NCI-H2107 treated with DMSO at 0.1 percent for 48 hours (cell line): ENCODE results near the gene LPAR1.

Experiments used
- DNase-seq: peaks from one replicate; lab custom pipeline; 2025; ENCODE audit not compliant: unreplicated experiment; lab: John Stamatoyannopoulos, UW

Gene LPAR1

DNA sequence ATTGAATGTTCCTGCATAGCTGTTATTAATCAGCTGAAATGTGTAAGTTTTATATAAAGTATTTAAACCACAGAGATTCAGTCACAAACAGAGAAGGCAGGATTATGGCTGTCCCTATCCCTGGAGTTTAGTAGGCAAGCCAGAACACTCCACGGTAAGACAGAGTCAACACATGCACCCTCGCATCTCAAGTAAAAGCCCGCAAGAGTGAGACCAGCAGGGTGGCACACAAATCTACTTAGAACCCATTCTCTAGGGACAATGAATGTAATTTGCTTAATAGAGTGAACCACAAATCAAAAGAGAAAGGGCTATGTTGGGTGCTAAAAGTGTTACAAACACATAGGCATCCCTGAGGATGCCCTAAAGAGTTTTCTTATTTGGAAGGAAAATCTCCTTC, 35.1 kb downstream of the LPAR1 start:
- no peak for DNase-seq

DNA sequence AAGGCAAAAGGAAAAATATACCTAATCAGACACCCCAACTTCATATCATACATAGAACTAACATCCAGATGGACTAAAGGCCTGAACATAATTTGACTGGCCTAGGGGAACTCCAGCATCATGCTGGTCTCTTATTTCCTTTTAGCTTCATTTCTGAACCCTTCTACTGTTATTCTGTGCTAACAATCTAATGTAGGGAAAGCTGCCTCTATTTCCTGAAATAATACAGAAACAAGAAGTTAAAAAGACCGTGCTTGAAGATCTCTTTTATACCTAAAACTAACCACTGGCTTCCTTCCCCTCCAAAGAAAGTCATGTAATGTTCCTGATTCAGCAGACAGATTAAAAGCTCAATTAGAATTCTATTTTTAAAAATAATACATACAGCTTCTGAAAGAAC, 36.7 kb downstream of the LPAR1 start:
- no peak for DNase-seq

DNA sequence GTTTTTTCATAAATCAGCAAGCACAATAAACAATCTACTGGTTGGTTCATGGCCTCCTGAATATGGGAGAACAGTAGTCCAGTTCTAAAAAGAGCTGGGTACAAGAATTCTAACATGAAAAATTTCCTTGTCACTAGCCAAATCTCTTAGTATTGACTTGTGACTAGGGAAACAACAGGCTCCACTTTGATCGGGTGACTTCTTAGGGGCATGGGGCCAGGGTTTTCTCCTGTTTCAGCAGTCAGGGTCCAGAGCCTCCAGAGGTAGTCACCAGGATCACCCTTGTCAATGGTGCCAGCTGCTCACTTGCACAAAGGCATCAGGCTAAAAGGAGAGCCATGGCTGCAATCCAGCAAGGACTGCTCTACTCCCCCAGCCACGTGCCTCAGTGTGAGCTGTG, 38.1 kb downstream of the LPAR1 start:
- DNase-seq: no peak

DNA sequence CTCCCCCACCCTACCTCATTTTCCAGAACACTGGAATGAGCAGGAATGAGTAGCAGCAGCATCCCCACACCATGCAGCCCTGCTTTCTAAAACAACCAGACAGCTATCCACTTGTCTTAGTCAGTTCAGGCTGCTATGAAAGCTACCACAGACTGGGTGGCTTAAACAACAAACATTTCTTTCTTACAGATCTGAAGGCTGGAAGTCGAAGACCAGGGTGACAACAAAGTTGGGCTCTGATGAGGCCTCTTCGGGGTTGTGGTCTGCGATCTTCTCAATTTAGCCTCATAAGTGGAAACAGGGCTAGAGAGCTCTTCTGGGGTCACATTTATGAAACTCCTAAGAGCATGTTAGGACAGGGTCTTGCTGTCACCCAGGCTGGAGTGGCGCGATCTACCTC, 38.9 kb downstream of the LPAR1 start:
- no peak for DNase-seq

DNA sequence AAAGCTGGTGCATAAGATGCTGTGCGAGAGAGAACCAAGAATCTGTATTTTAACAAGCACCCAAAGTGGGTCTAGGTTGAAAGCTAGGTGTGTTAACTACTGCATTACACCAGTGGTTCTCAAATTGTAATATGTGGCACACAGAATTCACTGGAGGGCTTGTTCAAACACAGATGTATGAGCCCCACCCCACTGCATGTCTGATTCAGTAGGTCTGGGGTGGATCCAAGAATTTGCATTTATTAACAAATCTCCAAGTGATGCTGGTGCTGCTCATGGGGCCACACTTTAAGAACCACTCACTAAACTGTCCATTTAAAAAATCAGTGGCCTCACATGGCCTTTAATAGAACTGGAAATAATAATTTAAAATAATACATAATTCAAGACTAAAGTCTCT, 40.4 kb downstream of the LPAR1 start:
- DNase-seq: no peak

DNA sequence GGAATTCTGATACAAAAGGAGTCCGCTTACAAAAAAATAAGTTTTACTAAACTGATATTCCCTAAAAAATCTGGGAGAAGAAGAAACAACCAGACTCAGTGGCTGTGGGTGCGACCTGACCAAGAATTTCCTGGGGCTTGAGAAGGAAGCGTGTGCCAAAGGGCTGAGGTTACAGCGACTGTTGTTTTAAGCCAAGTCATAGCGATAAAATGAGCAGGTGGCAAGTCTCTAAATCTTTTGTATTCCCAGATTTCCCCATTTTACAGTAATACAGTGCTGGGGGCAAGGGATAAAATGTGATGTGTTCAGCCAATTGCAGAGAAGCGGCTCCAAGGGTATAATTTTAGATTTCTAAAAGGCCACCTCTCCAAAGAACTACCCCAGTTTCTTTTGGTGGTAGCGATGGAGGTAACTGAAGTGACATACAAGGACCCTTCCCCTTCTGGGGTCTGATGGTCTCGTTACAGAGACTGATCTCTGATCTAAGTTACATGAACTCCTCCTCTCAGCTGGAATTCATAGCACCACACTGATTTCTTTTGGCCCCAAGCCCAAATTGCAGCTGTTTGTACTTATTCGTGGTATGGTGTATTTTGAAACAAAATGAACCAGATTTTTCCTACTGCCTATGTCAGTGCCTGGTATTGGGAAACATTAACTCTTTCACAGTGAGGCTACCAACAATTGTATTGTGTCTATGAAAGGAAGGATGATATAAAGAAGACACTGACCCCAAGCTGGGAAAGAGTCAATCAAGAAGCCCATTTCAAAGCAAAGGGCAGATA, 41.6 kb downstream of the LPAR1 start:
- no peak for DNase-seq

DNA sequence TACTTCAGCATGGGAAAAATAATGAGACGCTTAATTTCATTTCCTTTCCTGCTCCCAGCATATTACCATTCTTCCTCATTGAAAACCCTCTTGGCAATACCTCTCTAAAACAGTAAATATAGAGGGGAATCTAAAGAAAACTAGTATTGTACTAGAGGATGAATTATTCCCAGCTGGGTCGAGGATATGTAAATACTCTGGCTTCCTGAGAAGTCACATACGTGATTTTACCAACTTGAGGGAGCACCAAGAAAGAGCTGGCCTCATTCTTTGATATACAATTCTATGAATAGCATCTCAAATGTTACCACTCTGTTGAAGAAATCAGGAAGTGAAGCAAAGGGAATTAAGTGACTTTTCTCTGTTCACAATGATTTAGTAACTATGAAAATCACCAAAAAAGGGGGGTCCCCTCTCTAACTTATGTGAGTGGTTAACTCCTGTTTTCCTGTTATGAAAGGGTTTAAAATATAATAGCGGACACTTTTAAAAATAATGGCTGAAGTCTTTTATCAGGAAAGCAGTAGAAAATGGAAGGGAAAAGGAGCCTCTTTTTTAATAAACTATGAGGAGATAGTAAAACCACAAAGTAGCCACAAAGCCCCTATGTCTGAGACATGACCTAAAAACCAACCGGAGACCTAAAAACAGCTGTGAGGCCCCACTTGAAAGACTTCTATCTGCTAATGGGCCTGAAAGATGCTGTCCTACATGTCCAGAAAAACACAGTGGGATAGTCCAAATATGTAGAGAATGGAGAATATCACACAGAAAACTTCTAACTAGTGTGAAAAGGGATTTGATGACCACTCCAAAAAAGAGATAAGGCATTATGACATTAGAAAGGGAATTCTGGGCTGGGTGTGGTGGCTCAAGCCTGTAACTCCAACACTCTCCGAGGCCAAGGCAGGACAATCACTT, 42.6 kb downstream of the LPAR1 start:
- no peak for DNase-seq

DNA sequence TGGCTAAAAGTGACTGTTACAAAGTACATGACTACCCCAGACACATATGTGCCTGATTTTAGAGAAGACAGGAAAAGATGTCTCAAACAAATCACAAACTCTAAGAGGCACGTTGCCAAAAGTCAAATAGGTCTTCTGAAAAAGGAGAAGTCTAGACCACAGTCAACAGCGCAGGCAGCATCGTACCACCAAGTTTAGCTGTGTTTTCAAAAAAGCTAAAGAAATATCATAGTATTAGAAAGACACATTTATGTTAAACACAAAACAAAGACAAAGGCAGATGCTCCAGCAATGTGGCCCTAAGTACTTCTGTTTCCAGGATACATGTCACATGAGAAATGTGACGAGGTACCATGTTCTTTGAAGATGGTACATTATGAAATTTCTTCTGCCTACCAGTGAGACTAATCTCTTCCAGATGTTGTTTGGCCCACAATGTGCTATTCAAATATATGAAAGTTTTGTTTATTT, 43.5 kb downstream of the LPAR1 start:
- DNase-seq: no peak

DNA sequence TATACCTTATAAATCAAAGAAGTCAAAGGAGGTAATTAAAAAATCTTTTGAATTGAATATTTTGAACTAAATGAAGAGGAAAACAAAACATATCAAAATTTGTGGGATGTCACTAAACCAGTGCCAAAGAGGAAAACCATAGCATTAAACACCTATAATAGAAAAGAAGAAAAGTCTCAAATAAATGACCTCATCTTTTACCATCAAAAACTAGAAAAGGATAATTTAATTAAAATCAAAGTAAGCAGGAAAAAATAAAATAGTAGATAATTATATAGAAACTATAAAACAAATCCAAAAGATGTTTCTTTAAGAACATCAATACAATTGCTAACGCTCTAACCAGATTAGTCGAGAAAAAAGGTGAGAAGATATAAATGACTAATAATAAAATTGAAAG, 47.8 kb downstream of the LPAR1 start:
- DNase-seq: no peak

DNA sequence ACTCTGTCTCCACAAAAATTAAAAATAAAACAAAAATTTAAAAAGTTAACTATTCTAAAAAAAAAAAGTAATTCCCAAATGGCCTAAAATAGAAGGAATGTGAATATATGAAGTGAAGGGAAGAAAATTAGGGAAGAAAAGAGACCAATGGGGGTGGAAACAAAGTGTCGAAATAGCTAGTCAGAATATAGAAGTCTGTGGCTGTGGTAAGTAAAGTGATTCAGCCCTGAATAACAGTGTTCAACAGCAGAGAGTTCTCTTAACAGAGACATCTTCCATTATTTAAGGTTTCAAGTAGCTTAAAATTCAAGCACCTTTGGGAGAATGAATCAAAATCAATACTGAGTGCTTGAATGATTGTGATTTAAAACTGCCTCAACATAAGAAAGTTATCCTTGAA, 51.7 kb downstream of the LPAR1 start:
- no peak for DNase-seq

DNA sequence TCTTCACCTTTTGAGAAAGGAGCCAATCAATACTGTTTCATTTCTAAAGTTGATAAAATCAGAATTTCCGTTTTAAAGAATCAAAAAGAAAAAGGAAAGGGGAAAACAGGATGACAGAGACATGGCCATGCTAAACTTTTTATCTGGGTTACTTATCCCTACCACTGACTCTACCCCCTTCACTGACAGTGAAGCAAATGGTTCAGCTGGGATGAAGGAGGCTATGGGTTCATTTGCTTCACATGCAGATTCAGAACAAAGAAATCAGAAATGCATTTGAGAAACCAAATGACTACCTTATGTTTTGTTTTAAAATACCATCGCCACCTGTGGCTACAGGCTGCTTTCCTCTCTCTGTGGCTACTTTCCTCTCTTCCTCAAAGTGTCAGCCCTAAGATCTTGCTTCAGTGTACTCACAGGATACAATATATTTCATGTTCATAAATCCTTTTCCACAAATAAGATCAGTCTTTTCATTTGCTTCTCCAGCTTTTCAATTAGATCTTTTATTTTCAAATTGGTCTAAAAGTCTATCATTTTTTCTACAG, 53.3 kb downstream of the LPAR1 start:
- no peak for DNase-seq

DNA sequence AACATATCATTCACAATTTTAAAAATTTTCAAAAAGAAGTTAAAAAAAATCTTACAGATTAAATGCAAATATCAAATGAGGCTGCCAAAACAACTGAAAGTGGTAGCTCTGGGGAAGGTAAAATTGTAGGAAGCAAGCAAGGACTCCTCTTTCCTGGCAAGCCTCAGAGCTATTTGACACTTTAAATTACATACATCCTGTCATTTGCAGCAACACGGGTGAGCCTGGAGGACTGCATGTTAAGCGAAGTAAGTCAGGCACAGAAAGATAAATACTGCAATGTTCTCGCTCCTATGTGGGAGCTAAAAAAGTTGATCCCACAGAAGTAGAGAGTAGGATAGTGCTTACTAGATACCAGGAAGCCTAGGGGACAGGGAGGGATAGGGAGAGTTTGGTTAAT, 58.0 kb downstream of the LPAR1 start:
- DNase-seq: no peak

DNA sequence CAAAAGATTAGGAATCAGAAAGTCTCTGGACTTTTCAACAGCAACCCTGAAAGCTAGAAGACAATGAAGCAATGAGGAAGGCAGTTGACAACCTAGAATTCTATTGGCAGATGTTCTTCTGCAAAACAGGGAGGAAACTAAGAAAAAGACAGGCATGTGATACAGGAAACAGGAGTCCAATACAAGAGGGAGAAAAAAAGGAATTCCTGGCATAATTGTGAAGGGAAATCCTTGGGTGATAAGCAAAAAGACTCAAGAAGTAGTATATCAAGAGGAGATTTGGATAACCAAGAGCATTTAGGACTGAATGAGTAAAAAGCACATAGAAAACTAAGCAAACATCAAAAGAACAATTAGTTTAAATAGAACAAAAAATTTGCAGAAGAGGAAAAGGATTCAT, 58.6 kb downstream of the LPAR1 start:
- DNase-seq: no peak

DNA sequence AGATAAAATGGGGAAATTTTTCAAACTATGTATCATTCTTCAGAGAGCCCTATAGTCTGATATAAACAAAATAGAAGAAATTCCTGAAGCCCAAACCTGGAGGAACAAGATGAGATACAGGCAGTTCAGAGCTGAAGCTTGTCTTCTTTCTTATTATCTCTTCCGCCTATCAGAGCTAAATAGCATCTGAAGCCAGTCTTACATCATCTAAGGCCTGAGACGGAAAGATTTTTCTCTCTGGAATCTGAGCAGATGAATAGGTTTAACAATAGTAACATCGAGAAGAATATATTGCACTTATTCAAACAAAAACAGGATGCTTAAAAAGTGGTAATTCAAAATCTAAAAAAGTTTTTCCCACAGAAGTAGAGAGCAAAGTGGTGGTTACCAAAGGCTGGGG, 59.8 kb downstream of the LPAR1 start:
- DNase-seq: no peak

DNA sequence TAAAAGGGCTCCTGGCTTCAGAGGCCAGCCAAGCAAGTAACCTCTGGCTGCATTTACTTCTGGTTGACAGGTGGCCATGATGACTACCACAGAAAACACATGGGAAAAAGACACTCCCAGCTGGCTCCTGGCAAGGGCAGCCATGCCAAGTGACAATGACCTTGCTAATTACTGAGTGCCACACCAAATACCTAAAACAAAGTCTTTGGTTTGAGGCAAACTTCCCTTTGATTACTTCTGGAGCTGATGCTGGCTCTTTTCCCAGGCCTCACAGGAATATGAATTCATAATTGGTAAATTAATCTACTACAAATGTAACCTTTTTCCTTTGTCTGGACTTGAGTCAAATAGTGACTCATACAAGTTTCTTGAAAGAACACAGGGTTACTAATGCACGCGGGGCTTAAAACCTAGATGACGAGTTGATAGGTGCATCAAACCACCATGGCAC, 61.0 kb downstream of the LPAR1 start:
- DNase-seq: no peak

DNA sequence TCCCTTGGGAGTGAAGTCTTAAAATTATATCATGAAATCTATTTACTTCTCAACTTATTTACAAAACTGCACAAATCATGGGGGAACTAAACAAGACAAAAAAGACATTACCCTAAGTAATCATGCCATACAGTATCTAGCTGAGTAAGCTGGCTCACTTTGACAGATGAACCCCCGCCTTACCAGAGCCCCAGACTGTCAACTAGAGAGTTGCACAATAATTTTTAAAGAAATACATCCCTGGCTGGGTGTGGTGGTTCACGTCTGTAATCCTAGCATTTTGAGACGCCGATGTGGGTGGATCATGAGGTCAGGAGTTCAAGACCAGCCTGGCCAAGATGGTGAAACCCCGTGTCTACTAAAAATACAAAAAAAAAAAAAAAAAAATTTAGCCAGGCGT, 62.3 kb downstream of the LPAR1 start:
- no peak for DNase-seq

DNA sequence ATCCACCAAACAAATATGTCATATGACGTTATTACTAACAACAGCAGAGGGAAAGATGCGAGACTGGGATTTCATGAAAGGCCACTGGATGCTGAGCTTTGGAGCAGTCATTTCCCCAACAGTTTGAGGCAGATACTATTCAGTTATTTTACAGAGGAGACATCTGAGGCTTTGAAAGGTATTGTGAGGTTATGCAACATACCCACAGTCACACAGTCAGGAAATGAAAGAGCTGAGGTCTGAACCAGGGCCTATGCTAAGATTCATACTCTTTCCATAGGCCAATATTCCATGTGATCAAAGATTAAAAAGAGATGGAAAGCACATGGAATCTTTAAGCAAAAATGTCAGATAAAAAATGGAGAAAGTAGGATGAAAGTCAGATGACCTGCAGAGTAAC, 63.0 kb downstream of the LPAR1 start:
- no peak for DNase-seq

DNA sequence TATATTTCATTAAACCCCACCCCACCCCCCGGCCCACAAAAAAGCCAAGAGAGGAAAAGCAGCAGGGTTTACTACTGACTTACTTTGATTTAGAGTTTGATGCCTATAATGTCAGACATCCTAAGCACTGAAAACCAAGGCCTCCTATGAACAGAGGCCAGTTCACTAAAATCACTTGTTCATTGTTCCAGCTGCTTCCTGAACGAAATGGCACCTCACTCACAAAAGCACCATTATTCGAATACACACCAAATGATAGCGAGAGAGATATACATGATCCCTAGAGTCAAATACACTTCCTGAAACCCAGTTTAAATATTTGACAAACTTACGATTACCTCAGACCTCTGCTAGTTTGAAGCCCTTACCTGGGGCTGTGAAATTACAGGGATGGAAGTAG, 66.6 kb downstream of the LPAR1 start:
- no peak for DNase-seq

DNA sequence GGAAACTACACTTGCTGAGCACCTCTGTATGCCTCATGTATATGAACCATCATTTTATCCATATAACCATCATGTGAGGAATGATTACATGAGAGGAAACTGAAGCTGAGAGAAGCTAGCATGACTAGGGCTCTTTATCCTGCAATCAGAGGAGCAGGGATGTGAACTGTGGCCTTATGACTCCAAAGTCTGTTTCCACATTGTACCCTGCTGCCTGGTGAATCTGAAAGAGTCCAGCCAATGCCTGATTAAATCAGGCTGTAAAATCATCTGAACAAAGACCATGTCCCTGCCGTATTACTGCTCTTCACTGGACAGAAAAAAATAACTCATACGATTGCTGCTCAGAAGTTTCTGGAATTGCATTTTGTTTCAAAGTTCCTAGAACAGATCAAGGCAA, 67.0 kb downstream of the LPAR1 start:
- no peak for DNase-seq

DNA sequence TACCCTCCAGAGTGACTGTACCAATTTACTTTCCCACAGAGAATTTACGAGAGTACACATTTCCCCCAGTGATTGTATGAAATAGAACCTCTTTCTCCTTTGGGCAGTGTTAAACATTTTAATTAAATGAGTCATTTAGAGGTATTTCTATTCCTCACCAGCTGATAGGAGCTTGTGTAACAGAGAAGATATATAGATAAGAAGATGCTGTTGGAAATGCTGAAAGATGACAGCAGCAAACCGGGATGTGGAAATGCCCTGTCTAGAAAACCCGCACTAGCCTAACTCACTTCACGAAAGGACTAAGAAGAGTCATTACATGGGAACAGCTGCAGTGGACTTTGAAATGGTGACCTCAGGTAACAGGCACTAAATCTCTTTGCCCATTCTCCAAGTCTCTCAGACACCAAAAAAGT, 68.3 kb downstream of the LPAR1 start:
- DNase-seq: no peak

DNA sequence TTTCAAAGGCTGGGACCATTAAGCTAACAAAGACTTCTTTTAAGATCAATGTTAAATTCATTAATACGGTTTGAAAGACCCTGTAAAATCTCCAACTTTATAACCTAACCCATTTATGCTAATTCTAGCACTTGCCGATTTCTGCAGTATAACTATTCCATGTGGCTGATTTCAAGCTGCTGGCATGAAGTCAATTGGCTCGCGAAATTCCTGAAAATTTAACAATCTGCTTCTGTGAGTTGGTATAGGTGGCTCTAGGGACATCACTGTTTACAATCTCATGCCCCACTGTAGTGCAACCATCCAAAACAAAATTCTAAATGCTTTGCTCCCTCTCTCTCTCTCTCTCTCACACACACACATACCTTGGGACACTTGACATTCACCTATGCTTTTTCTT, 70.2 kb downstream of the LPAR1 start:
- no peak for DNase-seq

DNA sequence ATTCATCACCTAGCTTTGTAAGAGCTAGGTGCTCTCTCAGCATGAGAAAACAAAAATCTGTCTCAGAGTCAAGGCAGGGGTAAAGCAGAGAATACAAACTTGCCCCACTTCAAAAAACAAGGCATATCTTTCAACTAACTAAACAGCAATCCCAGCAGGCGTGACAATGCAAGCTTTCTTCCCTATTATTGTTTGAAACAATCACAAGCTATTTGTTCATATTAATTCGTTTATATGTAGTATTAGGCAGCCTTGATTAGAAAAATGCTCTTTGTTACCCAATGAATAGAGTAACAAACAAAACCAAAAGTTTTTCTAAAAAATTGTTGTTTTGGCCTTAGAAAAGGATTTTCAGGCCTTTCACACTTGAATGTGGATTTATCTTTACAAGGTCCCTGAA, 71.1 kb downstream of the LPAR1 start:
- no peak for DNase-seq
